GM18858 (cell line): Measurements from ENCODE around the gene CD96.
"Not testable (repeated sequence)": the region's sequence is repeated elsewhere in the genome, so short reads cannot be mapped to it uniquely, and the experiment has no call there.

Experiments
- ATAC-seq: cut with Tn5 transposase; IDR thresholded peaks from one replicate; pipeline ENCODE4 v1.9.1; 2021; ENCODE audit not compliant: unreplicated experiment

The CD96 gene

DNA sequence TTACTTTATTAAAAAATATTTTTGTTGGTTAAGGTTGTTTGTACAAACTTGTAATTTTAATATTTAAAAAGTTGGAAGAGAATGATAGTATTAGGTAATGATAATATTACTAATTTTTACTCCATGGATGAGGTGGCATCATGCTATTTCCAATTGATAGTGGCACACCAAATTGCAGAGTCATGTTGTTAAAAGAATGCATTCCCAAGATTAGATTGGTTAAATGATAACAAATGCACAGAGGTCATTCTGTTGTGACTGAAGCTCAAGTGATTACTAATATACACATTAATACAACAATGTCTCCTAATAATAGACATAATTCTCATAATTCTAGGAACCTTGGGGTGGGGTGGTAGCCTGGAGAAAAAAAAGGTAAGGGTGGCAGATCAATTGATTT is 126.3 kb downstream of the CD96 start:
- ATAC-seq = no peak

DNA sequence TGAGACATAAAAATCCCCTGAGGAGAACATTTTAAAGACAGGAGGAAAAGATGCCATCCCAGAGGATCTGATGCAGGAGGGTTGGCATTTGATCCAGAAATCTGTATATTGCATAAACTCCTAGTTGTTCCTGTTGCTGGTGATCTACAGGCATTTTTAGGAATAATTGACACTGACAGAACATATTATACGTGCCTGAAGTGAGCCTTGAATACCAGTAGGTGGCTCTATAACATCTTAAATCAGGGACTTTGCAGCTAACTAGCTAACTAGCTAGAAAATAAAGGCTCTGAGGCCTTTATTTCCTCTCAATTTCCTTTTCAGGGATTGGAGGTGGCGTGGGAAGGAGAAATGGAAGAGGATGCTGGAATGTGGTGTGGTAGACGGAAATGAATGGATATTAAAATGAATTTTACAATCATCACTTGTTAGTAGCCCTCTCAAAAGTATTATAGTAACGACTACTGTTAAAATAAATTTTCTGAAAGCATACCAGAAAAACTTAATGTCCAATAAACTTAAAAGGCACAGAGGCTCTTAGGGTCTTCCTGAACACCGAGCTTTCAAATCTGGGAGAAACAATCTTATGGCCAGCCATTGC is 127.0 kb downstream of the CD96 start:
- ATAC-seq = peak; percentile 37

- no peak for ATAC-seq
These were observed 128.1 kb downstream of the CD96 start for GRCh38 chr3:111669926-111670630.

DNA sequence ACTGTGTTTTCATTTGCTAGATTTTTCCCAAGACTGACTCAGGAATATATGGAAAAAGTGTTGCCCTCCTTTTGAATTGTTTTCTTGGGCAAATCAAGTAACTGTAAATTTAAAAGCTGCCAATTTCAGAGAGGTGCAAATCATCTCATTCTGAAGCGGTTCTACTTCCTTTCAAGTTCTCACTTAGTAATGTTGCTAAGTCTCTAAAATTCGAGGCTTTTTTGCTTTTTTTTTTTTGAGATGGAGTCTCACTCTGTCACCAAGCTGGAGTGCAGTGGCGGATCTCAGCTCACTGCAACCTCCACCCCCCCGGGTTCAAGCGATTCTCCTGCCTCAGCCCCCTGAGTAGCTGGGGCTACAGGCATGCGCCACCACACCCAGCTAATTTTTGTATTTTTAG is 130.5 kb downstream of the CD96 start:
- not testable (repeated sequence) for ATAC-seq

DNA sequence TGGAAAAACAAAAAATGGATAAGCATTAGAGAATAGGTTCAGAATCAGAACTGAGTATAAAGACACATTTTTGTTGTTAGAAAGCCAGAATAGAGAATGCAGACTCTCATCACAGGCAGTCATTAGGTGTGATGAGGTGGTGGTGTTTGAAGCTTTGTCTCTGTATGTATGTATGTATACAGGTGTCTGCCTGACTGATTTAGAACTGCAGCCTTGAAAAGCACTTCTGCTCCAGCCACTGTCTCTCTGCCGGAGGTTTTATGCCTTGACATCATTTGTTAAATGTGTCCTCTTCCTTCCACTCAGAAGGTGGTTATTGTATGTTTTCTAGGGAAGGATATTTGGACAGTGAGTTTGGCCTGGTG is 133.8 kb downstream of the CD96 start:
- ATAC-seq = no peak

DNA sequence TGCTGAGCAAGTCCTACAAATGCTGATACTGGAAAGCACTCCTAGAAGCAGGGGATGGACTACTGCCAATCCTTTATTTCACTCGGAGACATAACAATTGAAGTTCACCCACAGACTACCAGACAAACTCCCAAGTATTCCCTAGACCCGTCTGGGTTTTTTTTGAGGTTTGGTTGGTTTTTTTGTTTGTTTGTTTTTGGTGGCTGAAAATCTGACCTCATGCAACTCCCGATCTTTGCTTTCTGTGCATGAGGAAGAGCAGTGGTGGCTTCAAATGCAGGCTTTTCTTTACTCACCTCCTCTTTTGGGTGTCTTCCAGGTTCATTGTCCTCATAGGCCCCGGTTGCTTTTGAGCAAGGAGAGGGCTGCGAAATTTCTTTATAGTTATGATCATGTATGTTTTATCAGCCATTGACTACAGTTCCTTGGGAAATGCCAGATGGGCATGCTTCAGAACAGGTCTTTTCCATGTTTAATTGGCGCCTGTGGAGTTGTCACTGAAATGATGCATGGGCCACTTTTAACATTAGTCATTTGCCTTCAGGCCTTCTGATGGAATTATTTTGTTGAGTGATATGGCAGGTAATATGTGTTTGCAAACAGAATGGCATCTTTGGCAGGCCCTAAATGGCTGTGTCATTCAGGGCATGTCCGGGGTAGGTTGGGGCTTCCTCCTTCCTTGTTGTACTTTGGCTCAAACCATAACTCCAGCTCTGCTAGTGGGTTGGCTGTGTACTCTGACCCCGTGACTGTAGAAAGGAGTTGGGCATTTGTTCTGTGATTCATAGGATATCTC is 134.4 kb downstream of the CD96 start:
- ATAC-seq = no peak

GRCh38 chr3:111677007-111677392 is 135.0 kb downstream of the CD96 start:
- no peak for ATAC-seq

DNA sequence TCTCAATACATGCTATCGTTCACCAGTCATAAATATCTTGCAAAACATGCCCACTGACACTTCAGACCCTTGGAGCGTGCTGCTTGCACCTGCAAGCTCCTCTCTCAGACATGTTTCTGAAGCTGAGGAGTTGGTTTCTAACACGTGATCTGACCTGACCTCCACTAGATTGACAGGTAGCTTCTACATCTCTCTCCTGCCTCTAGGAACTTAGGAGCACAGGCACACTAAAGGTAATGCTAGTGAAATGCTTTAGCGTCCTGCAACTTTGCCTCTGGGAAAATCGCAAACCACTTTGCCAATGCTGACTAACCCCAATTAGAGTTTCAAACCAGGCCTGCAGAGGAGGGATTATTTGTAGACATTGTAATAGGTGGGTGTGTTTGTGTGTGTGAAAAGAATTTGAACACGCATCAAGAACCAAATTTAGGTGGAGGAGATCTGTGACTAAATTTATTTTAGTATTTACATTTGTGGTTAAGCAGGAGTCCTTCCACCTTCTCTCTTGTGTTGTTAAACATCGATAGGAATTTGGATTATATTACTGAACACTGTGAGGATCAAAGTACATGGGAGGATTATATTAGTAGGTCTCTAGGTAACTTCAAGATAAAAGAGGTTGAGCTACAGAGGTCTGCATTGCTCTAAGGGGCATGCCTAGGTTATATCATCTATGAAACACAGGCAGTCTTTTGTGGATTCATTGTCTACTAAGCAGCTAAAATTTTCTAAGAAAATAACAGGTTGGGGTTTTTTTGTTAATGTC is 139.8 kb downstream of the CD96 start:
- ATAC-seq = peak; percentile 36

DNA sequence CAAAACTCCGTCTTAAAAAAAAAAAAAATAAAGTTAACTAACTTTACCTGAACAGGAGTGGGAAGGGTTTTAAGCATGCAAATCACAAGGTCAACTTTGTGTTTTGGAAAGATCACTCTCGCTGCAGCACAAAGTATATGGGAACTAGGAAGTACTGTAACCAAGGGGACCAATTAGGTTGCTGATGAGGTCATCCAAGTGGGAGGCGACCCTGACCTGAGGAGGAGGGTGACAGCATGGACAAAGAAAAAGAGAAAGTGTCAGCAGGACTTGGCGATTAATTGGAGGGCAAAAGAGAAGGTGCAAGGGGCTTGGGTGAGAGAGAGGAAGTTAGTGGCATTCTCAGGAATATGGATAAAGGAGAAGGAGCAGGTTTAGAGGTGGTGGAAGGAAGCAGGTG is 142.6 kb downstream of the CD96 start:
- no peak for ATAC-seq

DNA sequence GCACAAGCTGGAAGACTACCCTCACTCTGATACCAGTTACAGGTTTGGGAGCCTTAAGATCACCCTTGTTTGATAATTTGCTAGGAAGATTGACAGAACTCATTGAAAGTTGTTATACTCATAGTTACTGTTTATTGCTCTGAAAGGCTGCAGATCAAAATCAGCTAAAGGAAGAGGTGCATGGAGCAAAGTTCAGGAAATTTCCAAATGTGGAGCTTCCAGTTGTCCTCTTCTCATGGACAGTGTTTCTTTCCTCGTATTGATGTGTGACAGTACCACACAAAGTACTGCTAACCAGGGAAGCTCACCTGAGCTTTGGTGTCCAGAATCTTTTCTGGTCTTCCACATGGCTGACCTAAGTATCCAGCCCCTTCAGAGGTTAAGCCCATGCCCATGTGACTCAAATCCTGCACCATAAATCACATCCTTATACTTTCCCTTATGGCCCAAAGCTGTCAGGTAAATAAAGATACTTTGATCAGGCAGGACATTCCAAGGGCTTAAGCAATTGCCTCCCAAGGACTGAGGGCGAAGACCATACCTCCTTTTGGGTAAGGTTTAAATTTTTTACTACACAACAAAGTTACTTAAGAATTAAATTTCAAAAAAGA is 146.3 kb downstream of the CD96 start:
- ATAC-seq = no peak

DNA sequence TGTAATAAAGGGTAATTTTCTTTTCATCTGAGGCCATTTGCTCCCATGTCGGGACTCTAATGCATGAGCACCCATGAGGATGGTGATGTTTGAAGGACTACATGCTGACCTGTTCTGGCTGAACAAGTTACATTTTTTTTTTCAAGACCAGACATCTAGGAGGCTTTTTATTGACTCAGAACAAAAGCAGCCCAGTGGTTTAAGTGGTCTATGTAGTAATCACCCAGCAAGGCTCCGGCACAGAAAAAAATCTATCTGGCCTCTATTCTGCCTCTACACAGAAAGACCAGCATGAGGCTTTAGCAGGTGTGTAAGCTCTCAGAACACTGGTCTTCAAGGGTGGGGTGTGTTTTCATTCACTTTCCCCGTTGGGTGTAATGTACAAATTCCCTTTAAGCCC is 148.2 kb downstream of the CD96 start:
- ATAC-seq = peak; percentile 89

- ATAC-seq = no peak
These were observed 149.4 kb downstream of the CD96 start for GRCh38 chr3:111691293-111691909.

- peak; percentile 34 for ATAC-seq
These were observed 150.9 kb downstream of the CD96 start for GRCh38 chr3:111692593-111693552.

GRCh38 chr3:111694471-111694870 is 152.5 kb downstream of the CD96 start:
- ATAC-seq = no peak

GRCh38 chr3:111695636-111696117 is 153.7 kb downstream of the CD96 start:
- ATAC-seq = no peak

- ATAC-seq = peak; percentile 77
These were observed 158.1 kb downstream of the CD96 start for GRCh38 chr3:111700054-111700453.

DNA sequence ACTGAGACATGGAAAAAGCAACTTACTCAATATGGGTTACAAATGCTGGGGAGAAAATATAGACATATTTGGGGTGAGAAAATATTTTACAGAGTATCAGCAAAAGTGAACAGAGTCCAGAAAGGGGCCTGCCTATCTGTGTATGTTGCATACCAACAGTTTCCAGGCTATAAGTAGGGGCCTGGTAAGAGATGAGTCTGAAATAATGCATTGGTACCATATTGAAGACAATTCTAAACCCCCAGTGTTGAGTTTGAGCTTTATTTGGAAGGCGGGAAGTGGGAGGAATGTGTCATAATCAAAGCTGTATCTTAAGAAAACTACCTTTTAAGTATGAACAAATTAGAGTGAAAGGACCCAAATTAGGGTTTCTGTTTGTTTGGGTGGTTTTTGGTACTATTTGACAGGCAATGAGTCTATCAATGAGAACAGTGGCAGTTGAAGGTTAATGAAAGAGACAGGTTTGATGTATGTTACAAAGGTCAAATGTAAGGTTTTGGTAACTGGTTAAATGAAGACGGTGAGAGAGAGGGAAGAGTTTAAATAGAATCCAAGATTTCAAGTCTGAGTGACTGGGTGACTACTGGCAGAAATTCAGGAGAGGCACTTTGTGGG is 159.4 kb downstream of the CD96 start:
- ATAC-seq = no peak
